ENCODE measurements around the gene ZDHHC3. TPM values are rescaled to one million over a fixed set of nuclear protein-coding genes. Genes with fewer than 3 reads are reported as not detected.
A peak's percentile ranks its signal among the peaks of the same experiment; 100 is the strongest.

The ZDHHC3 gene
- total and polyA plus RNA-seq, 2 experiments from 2014 or later = 60.3 to 62.0 TPM

DNA sequence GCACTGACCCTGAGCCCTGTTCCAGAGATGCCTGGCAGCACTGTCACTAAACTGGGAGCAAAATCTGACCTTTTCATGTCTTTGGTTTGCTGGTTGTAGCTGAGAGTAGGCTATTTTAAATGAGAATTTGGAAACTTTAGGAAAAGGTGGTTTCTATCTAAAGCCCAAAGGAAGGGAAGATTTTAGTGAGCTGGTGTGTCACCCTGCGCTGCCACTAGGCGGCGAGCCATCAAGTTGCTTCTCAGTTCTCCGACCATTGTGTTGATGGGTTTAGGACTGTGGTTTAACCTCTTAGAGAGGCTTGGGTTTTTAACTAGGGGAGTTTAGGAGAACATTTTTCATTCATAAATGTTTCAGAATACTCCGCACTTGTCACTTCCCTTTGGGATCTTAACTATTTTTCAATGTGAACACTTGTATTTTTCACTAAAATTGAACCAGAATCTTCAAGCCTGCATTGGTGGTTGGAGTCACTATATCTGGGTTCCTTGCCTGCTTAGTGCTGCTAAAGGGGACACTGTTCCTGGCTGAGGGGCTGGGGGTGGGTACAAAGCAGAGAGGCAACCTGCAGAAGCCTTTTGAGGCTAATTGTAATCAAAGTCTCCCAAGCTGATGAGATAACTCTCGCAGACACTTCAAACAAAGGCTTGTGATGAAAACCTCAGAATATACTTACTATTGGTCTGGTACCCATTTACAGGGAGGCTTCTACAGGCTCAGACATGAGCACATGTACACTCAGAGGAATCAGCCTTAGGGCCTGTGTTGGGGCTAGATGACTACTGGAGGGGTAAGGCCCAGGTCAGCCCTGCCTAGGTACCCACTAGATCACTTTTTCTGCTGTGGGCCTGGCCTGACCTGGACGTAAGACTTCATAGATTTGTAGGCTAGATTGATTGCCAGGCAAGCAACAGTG is 16.8 kb upstream of the ZDHHC3 start:
- H2AFZ ChIP-seq = no peak overlapping the region
- no peak overlapping the region for H3K4me3 ChIP-seq
- H4K20me1 ChIP-seq (ENCODE audit: insufficient read depth, poor library complexity, severe bottlenecking) = no peaks in the 10 kb centered on the region
- H3K27me3 ChIP-seq = no peaks in the 10 kb centered on the region
- peaks cover 38% of the 10 kb centered on the region for H3K4me1 ChIP-seq (ENCODE audit: insufficient read depth)
- 54% methylated on average over 7 of the region's 7 CpGs for WGBS (ENCODE audit: low lambda C conversion rate, missing lambda C conversion rate)
- TF ChIP-seq, protein P1, sequence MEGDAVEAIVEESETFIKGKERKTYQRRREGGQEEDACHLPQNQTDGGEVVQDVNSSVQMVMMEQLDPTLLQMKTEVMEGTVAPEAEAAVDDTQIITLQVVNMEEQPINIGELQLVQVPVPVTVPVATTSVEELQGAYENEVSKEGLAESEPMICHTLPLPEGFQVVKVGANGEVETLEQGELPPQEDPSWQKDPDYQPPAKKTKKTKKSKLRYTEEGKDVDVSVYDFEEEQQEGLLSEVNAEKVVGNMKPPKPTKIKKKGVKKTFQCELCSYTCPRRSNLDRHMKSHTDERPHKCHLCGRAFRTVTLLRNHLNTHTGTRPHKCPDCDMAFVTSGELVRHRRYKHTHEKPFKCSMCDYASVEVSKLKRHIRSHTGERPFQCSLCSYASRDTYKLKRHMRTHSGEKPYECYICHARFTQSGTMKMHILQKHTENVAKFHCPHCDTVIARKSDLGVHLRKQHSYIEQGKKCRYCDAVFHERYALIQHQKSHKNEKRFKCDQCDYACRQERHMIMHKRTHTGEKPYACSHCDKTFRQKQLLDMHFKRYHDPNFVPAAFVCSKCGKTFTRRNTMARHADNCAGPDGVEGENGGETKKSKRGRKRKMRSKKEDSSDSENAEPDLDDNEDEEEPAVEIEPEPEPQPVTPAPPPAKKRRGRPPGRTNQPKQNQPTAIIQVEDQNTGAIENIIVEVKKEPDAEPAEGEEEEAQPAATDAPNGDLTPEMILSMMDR (IDR thresholded peaks at IDR 0.05; ENCODE audit: poor library complexity) = peak; percentile 49
- no peak for TF ChIP-seq EZH2phosphoT487 (IDR thresholded peaks at IDR 0.05; ENCODE audit: low read depth, severe bottlenecking, unreplicated experiment)
- no peak for TF ChIP-seq EZH2 (IDR thresholded peaks at IDR 0.05; ENCODE audit: borderline replicate concordance)
- peaks cover 22% of the 10 kb centered on the region for H3K79me2 ChIP-seq
- peak; percentile 47 for DNase-seq (ENCODE audit: low spot score)
- no peak overlapping the region for H3K4me2 ChIP-seq
- no peaks in the 10 kb centered on the region for H3K9me2 ChIP-seq (replicated peaks; ENCODE audit: insufficient read depth)
- H3K36me3 ChIP-seq (replicated peaks; ENCODE audit: insufficient read depth, low read depth) = no peaks in the 10 kb centered on the region
- H3K27ac ChIP-seq = peak overlapping the region; percentile 78
- H3K9me3 ChIP-seq (ENCODE audit: low read depth) = no peaks in the 10 kb centered on the region

DNA sequence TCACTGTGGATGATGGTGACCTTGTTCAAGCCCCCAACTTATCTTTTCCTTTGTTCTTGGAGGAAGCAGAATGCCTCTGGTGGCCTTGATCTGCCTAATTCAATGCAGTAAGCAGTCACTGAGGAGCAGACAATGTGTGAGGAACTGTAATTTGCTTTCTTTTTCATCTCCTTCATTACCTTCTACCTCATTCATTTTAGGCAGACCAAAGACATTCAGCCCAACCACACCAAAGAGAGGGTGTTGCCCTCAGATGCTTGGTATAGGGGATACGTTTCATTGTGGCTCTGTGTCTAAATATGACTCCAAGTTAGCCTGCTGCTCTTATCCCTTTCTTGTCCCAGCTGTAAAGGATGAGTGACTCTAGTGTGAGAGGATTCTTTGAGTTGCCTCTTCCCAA is 15.4 kb upstream of the ZDHHC3 start:
- Histone ChIP-seq H3K4me3 (no peak overlapping the region), H4K20me1 (ENCODE audit: insufficient read depth, poor library complexity, severe bottlenecking) (no peaks in the 10 kb centered on the region), H2AFZ (no peak overlapping the region), H3K36me3 (replicated peaks; ENCODE audit: insufficient read depth, low read depth) (no peaks in the 10 kb centered on the region), H3K27ac (no peak overlapping the region), H3K4me1 (ENCODE audit: insufficient read depth) (peaks cover 29% of the 10 kb centered on the region), H3K9me3 (ENCODE audit: low read depth) (no peaks in the 10 kb centered on the region), H3K27me3 (no peaks in the 10 kb centered on the region), H3K4me2 (no peak overlapping the region), H3K79me2 (peaks cover 33% of the 10 kb centered on the region), H3K9me2 (replicated peaks; ENCODE audit: insufficient read depth) (no peaks in the 10 kb centered on the region)
- 100% methylated on average over 1 of the region's 1 CpG for WGBS (ENCODE audit: low lambda C conversion rate, missing lambda C conversion rate)
- TF ChIP-seq EZH2phosphoT487 (IDR thresholded peaks at IDR 0.05; ENCODE audit: low read depth, severe bottlenecking, unreplicated experiment) (no peak), EZH2 (IDR thresholded peaks at IDR 0.05; ENCODE audit: borderline replicate concordance) (no peak)
- TF ChIP-seq, protein P1 (IDR thresholded peaks at IDR 0.05; ENCODE audit: poor library complexity) = no peak
- DNase-seq (ENCODE audit: low spot score) = no peak

- TF ChIP-seq EZH2phosphoT487 (IDR thresholded peaks at IDR 0.05; ENCODE audit: low read depth, severe bottlenecking, unreplicated experiment) (no peak), EZH2 (IDR thresholded peaks at IDR 0.05; ENCODE audit: borderline replicate concordance) (no peak)
- TF ChIP-seq, protein P1 (IDR thresholded peaks at IDR 0.05; ENCODE audit: poor library complexity) = no peak
- WGBS (ENCODE audit: low lambda C conversion rate, missing lambda C conversion rate) = 96% methylated on average over 1 of the region's 1 CpG
- Histone ChIP-seq H3K27ac (no peak overlapping the region), H3K4me2 (no peak overlapping the region), H4K20me1 (ENCODE audit: insufficient read depth, poor library complexity, severe bottlenecking) (no peaks in the 10 kb centered on the region), H3K79me2 (peaks cover 41% of the 10 kb centered on the region), H3K4me1 (ENCODE audit: insufficient read depth) (peaks cover 15% of the 10 kb centered on the region), H3K4me3 (no peak overlapping the region), H2AFZ (no peak overlapping the region), H3K9me3 (ENCODE audit: low read depth) (no peaks in the 10 kb centered on the region), H3K36me3 (replicated peaks; ENCODE audit: insufficient read depth, low read depth) (no peaks in the 10 kb centered on the region), H3K9me2 (replicated peaks; ENCODE audit: insufficient read depth) (no peaks in the 10 kb centered on the region), H3K27me3 (no peaks in the 10 kb centered on the region)
- DNase-seq (ENCODE audit: low spot score) = no peak
These were observed 13.8 kb upstream of the ZDHHC3 start for GRCh38 chr3:44989636-44990373.

Data from hepatocyte (in vitro differentiated cells).